ENCODE data around the gene TSPAN14. TPM values are rescaled to one million over a fixed set of nuclear protein-coding genes. Genes with fewer than 3 reads are reported as not detected.

The TSPAN14 gene
- total RNA-seq, 1 experiment from 2014 or later: 46.8 TPM

GRCh38 chr10:80408242-80409101 lies 45.6 kb upstream of the TSPAN14 start, which contains the start of gene PRXL2A:
PRXL2A (plus strand) TSS chr10:80408551; CDS start chr10:80420468, 11,917 bp downstream.
- TF ChIP-seq, protein P1, sequence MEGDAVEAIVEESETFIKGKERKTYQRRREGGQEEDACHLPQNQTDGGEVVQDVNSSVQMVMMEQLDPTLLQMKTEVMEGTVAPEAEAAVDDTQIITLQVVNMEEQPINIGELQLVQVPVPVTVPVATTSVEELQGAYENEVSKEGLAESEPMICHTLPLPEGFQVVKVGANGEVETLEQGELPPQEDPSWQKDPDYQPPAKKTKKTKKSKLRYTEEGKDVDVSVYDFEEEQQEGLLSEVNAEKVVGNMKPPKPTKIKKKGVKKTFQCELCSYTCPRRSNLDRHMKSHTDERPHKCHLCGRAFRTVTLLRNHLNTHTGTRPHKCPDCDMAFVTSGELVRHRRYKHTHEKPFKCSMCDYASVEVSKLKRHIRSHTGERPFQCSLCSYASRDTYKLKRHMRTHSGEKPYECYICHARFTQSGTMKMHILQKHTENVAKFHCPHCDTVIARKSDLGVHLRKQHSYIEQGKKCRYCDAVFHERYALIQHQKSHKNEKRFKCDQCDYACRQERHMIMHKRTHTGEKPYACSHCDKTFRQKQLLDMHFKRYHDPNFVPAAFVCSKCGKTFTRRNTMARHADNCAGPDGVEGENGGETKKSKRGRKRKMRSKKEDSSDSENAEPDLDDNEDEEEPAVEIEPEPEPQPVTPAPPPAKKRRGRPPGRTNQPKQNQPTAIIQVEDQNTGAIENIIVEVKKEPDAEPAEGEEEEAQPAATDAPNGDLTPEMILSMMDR (conservative IDR thresholded peaks at IDR 0.05): 0 out of 3 replicates have a peak, but pooled peaks have one; percentile 9
- H3K27ac ChIP-seq (ENCODE audit: insufficient read length, low read depth, low read length): no peak within 1 kb of the TSS

More at GRCh38 chr10:80408242-80409101, 45.6 kb upstream of the TSPAN14 start, which contains the start of gene PRXL2A:
- Histone ChIP-seq H4K20me1 (ENCODE audit: control insufficient read depth, insufficient read depth, insufficient read length) (no peaks in the 10 kb centered on the region), H3K14ac (ENCODE audit: insufficient read depth, low read length) (peak within 1 kb of the TSS; percentile 23; the same call in 1 of the 2 replicates), H2AK5ac (ENCODE audit: insufficient read length, low read length) (no peak within 1 kb of the TSS), H3K23me2 (ENCODE audit: insufficient read length, low read depth, low read length, poor library complexity, severe bottlenecking) (peaks cover 8% of the 10 kb centered on the region), H2BK15ac (ENCODE audit: low read depth, low read length) (no peak within 1 kb of the TSS), H3K79me2 (ENCODE audit: insufficient read depth, low read length) (no peaks in the 10 kb centered on the region), H3T11ph (ENCODE audit: low read length) (no peak within 1 kb of the TSS), H2BK20ac (ENCODE audit: low read depth, low read length, poor library complexity, severe bottlenecking) (no peak within 1 kb of the TSS), H3K27me3 (ENCODE audit: insufficient read depth, low read length) (peaks cover 4% of the 10 kb centered on the region; the same call in 1 of the 2 replicates), H3K23ac (ENCODE audit: insufficient read length, low read depth, low read length) (no peak within 1 kb of the TSS), H3K4ac (ENCODE audit: low read depth, low read length) (no peak within 1 kb of the TSS), H3K4me2 (ENCODE audit: insufficient read depth, insufficient read length, low read length) (peak within 1 kb of the TSS; percentile 57), H3K4me1 (ENCODE audit: insufficient read depth, low read length) (no peaks in the 10 kb centered on the region), H2BK12ac (ENCODE audit: insufficient read length, low read depth, low read length) (no peak within 1 kb of the TSS), H3K56ac (ENCODE audit: insufficient read length, low read depth, low read length) (no peak within 1 kb of the TSS), H3K18ac (ENCODE audit: insufficient read length, low read depth, low read length) (peak within 1 kb of the TSS; percentile 47), H4K8ac (replicated peaks; ENCODE audit: insufficient read length, low read depth, low read length) (no peak within 1 kb of the TSS), H3K9ac (ENCODE audit: extremely low read depth, insufficient read length, low read length) (peak within 1 kb of the TSS; percentile 36), H3K79me1 (ENCODE audit: insufficient read depth, low read depth, low read length, poor library complexity, severe bottlenecking) (no peaks in the 10 kb centered on the region), H4K5ac (ENCODE audit: insufficient read length, low read depth, low read length) (no peak within 1 kb of the TSS), H2BK5ac (ENCODE audit: insufficient read length, low read length) (no peak within 1 kb of the TSS), H4K91ac (ENCODE audit: insufficient read length, low read depth, low read length) (no peak within 1 kb of the TSS), H2AFZ (ENCODE audit: low read length) (peak within 1 kb of the TSS; percentile 9), H3K9me3 (ENCODE audit: control insufficient read depth, low read depth, low read length) (no peaks in the 10 kb centered on the region), H2BK120ac (ENCODE audit: low read depth, low read length, poor library complexity, severe bottlenecking) (no peak within 1 kb of the TSS)
- Mint-ChIP-seq H3K9me3 (no peaks in the 10 kb centered on the region), H3K4me3 (peak within 1 kb of the TSS; percentile 79 to 88), H3K4me1 (peaks cover 33 to 45% of the 10 kb centered on the region in 2 experiments), H3K36me3 (ENCODE audit: insufficient read depth in 1 of 3, low read depth in 3 of 3) (peaks cover 2 to 15% (median 3%) of the 10 kb centered on the region in 3 experiments; a peak in 3 of 7 replicates), H3K27me3 (ENCODE audit: low read depth) (peaks cover 34% of the 10 kb centered on the region), H3K27ac (peak within 1 kb of the TSS in 2 of 3 experiments; percentile 74 to 90; a peak in 2 of 7 replicates)
- WGBS (ENCODE audit: extremely low coverage, insufficient read length, low lambda C conversion rate): no CpG with 5 or more reads among the region's 96 CpGs
- peak; percentile 92 for DNase-seq
